Neural progenitor cell (in vitro differentiated cells): Measurements from ENCODE around the gene GOLGA8N.

Experiments
- EZH2 ChIP-seq: fragments of 200-600 bp; sonication (generic); IDR thresholded peaks from 2 replicates; pipeline ENCODE4 v1.6.1; 2017; ENCODE audit warnings: antibody characterized with exemption, mild to moderate bottlenecking, moderate library complexity
- EZH2phosphoT487 ChIP-seq: fragments of 200-600 bp; sonication (generic); IDR thresholded peaks from 2 replicates; pipeline ENCODE4 v1.6.1; 2017; ENCODE audit warnings: antibody characterized with exemption
- TF ChIP-seq, protein P1 (sequence below): fragments of 200-600 bp; sonication (generic); IDR thresholded peaks from 2 replicates; pipeline ENCODE4 v1.5.1; 2017; ENCODE audit warnings: antibody characterized with exemption, mild to moderate bottlenecking

DNA sequence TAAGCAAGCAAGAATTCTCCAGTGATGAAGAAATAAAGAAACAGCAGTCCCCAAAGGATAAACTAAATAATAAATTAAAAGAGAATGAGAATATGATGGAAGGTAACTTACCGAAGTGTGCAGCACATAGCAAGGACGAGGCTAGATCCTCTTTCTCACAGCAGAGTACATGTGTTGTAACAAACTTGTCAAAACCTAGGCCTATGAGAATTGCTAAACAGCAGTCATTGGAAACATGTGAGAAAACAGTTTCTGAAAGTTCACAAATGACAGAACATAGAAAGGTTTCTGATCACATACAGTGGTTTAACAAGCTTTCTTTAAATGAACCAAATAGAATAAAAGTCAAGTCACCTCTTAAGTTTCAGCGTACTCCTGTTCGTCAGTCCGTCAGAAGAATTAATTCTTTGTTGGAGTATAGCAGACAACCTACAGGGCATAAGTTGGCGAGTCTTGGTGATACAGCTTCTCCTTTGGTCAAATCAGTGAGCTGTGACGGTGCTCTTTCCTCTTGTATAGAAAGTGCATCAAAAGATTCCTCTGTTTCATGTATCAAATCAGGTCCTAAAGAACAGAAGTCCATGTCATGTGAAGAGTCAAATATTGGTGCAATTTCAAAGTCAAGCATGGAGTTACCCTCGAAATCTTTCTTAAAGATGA is 43.8 kb downstream of the GOLGA8N start:
- TF ChIP-seq, protein P1, sequence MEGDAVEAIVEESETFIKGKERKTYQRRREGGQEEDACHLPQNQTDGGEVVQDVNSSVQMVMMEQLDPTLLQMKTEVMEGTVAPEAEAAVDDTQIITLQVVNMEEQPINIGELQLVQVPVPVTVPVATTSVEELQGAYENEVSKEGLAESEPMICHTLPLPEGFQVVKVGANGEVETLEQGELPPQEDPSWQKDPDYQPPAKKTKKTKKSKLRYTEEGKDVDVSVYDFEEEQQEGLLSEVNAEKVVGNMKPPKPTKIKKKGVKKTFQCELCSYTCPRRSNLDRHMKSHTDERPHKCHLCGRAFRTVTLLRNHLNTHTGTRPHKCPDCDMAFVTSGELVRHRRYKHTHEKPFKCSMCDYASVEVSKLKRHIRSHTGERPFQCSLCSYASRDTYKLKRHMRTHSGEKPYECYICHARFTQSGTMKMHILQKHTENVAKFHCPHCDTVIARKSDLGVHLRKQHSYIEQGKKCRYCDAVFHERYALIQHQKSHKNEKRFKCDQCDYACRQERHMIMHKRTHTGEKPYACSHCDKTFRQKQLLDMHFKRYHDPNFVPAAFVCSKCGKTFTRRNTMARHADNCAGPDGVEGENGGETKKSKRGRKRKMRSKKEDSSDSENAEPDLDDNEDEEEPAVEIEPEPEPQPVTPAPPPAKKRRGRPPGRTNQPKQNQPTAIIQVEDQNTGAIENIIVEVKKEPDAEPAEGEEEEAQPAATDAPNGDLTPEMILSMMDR: no peak
- TF ChIP-seq EZH2 (no peak), EZH2phosphoT487 (no peak)
